Posterior cingulate gyrus (tissue), 11 donors: Measurements from ENCODE around the gene NHSL1.
"Not testable (repeated sequence)": the region's sequence is repeated elsewhere in the genome, so short reads cannot be mapped to it uniquely, and the experiment has no call there.

Source experiments
- DNase-seq, 10 donors: peaks; one replicate each; pipeline versions ENCODE4 v3.0.0 to v3.0.0-alpha.2; 2020 to 2021; ENCODE audit warnings: mixed read lengths in 3 of 10
- intact Hi-C: fragments of 100-400 bp; cut with DNase I; formaldehyde crosslinking; loops from one replicate; pipeline ENCODE4 v1.15.1; 2023

NHSL1 gene

GRCh38 chr6:138432063-138432356 lies 67.3 kb downstream of the NHSL1 start:
- intact Hi-C loops: no loop called here
- peak in 5 of 10 donors; percentile 16 to 80 (median 35) for DNase-seq

GRCh38 chr6:138431256-138432062 lies 67.8 kb downstream of the NHSL1 start:
- intact Hi-C loops: no loop called here
- no peak for DNase-seq

GRCh38 chr6:138430361-138431145 lies 68.7 kb downstream of the NHSL1 start:
- intact Hi-C loops: no loop called here
- peak; percentile 33 to 94 (median 60) for DNase-seq

GRCh38 chr6:138429761-138430160 lies 69.5 kb downstream of the NHSL1 start:
- intact Hi-C loops: loop anchor here (1.0 to 5.0 kb wide), 3 partner anchors 79 to 343 kb away; partner anchors contain the start of gene CCDC28A
- DNase-seq: no peak

- no peak for DNase-seq
- intact Hi-C loops: loop anchor here (1.0 to 5.0 kb wide), 3 partner anchors 80 to 343 kb away; partner anchors contain the start of gene CCDC28A
These were observed 70.2 kb downstream of the NHSL1 start for GRCh38 chr6:138428944-138429598.

- intact Hi-C loops: loop anchor here (2.0 to 5.0 kb wide), 2 partner anchors 81 to 345 kb away; partner anchors contain the start of gene CCDC28A
- no peak for DNase-seq
These were observed 71.6 kb downstream of the NHSL1 start for GRCh38 chr6:138427701-138428100.

GRCh38 chr6:138426500-138427123 lies 72.7 kb downstream of the NHSL1 start:
- intact Hi-C loops: loop anchor here (5.0 kb wide), 1 partner anchor 346 kb away; the partner anchor contains the start of gene CCDC28A
- DNase-seq: no peak

- intact Hi-C loops: loop anchor here (5.0 kb wide), 1 partner anchor 347 kb away; the partner anchor contains the start of gene CCDC28A
- DNase-seq: not testable (repeated sequence)
These were observed 74.0 kb downstream of the NHSL1 start for GRCh38 chr6:138425256-138425655.

GRCh38 chr6:138424004-138424904 lies 75.0 kb downstream of the NHSL1 start:
- DNase-seq: no peak
- intact Hi-C loops: no loop called here

GRCh38 chr6:138422861-138423260 lies 76.4 kb downstream of the NHSL1 start:
- no peak for DNase-seq
- intact Hi-C loops: no loop called here

- intact Hi-C loops: no loop called here
These were observed 77.7 kb downstream of the NHSL1 start for GRCh38 chr6:138421608-138422007.

GRCh38 chr6:138421089-138421488 lies 78.2 kb downstream of the NHSL1 start:
- DNase-seq: no peak
- intact Hi-C loops: no loop called here

More at GRCh38 chr6:138421608-138422007, 77.7 kb downstream of the NHSL1 start:
- no peak for DNase-seq

- DNase-seq: no peak
- intact Hi-C loops: no loop called here
These were observed 78.9 kb downstream of the NHSL1 start for GRCh38 chr6:138420356-138420755.

GRCh38 chr6:138419766-138420165 lies 79.5 kb downstream of the NHSL1 start:
- intact Hi-C loops: no loop called here
- no peak for DNase-seq

- intact Hi-C loops: no loop called here
- DNase-seq: no peak
These were observed 81.1 kb downstream of the NHSL1 start for GRCh38 chr6:138418118-138418742.

GRCh38 chr6:138417493-138418117 lies 81.7 kb downstream of the NHSL1 start:
- intact Hi-C loops: no loop called here
- no peak for DNase-seq

- DNase-seq: no peak
- intact Hi-C loops: no loop called here
These were observed 83.1 kb downstream of the NHSL1 start for GRCh38 chr6:138416206-138416605.

- peak in 7 of 10 donors; percentile 48 to 93 (median 76) for DNase-seq
- intact Hi-C loops: no loop called here
These were observed 84.2 kb downstream of the NHSL1 start for GRCh38 chr6:138415125-138415524.
